T-helper 22 cell (primary cell): ENCODE data around the gene PIPOX.

Experiments used
- DNase-seq: peaks from one replicate; pipeline ENCODE4 v3.0.0-alpha.2; 2020; ENCODE audit warnings: low read depth

The PIPOX gene, protein sequence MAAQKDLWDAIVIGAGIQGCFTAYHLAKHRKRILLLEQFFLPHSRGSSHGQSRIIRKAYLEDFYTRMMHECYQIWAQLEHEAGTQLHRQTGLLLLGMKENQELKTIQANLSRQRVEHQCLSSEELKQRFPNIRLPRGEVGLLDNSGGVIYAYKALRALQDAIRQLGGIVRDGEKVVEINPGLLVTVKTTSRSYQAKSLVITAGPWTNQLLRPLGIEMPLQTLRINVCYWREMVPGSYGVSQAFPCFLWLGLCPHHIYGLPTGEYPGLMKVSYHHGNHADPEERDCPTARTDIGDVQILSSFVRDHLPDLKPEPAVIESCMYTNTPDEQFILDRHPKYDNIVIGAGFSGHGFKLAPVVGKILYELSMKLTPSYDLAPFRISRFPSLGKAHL

GRCh38 chr17:29042679-29043538, at the start of gene PIPOX:
Gene PIPOX (plus strand): TSS chr17:29043141. CDS start chr17:29043226, 85 bp downstream.
- DNase-seq, result no peak

- no peak for DNase-seq
These were observed 49.1 kb upstream of the PIPOX start for GRCh38 chr17:28993645-28994426.

GRCh38 chr17:28996554-28997096, 46.3 kb upstream of the PIPOX start:
- no peak for DNase-seq

DNA sequence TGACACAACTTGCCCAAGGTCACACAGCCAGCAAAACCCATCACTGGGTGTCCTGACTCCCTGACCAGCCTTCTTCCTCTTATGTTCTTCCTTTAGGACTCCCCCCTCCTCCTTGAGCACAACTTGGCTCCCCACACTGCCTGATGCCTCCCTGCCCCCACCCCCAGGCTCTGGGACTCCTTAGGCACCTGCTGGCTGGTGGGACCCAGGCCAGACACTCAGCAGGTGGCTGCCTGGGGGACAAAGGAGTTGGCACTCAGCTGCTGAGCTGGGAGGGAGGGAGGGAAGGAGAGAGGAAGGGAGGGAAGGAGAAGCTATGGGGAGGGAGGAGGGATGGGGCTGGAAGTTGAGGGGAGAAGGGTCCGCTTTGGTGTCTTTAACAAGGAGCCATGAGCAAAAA, 45.1 kb upstream of the PIPOX start:
- DNase-seq, result no peak

DNA sequence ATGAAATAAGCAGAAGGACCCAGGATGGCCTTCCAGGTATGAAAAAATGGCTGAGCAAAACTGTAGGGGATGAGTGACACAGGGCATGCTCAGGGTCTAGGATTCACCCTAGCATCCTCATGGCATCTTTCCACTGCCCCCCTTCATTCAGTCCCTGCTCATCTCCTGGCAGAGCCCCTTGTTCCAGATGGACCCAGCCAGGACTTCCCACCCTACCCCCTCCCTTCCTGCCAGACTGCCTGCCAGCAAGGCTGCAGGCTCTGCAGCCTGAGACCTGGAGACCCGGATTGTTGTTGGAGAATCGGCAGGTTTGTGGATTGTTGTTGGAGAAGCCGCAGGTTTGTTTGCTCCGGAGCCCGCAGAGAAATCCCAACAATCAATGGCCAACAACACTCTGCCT, 43.7 kb upstream of the PIPOX start:
- no peak for DNase-seq

GRCh38 chr17:29000973-29001372, 42.0 kb upstream of the PIPOX start:
- no peak for DNase-seq

GRCh38 chr17:29002811-29003210, 40.1 kb upstream of the PIPOX start:
- DNase-seq, result no peak

- no peak for DNase-seq
These were observed 39.7 kb upstream of the PIPOX start for GRCh38 chr17:29003289-29003688.

DNA sequence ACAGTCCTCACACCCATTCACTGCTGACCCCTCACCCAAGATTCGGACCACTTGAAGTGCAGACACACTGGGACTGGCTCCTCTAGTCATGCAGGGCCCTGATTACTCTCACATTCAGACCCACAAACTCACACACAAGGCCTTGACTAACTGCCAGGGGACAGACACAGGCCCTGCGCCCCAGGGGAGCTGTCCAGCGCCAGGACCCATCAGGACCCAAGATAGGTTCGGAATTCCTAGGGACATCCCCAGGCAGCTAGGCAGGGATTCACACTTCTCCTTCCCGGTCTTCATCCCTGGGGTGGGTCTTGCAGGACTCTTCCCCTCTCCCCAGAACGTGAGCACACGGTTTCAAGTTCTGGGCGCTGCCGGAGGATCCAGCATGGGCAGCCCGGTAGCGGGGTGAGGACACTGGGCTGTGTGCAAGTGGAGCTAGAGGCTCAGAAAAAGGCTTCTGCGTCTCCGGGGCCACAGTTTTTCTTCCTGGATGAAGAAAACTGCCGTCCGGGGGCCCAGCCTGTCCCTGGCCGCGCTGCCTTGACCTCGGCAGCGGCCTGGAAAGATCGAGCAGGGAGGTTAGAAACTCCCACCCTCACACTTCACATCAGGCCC, 38.8 kb upstream of the PIPOX start:
- no peak for DNase-seq

DNA sequence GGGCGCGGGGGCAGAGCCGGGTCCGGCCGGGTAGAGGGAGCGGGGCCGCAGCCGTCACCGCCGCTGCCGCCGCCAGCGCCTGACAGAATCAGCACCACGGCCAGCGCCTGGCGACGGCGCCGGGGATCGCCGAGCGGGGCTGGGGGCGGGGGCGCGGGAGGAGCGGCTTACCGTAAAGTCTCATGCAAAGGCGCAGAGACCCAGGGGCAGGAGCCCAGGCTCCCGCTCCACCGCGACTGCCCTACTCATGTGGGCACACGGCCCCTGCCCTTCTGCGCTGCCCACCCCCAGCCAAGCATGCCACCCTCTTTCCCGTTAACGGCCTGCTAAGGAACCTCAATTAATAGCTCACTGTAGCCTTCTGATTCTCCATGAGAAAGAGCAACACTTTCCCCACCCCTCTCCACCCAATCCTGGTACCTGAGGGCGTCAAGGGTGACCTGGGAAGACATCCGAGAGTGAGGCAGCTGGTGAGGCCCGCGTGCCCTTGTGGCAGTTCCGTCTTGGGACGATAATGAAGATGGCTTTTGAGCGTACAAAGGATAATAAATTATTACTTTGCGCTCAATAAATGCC, 36.9 kb upstream of the PIPOX start, which contains the start of gene SEZ6:
SEZ6 (minus strand) TSS at position 98 of the 576 bp plus-strand sequence. CDS start 164 bp downstream, outside the sequence.
- DNase-seq, result peak; percentile 8

GRCh38 chr17:29007456-29007855, 35.5 kb upstream of the PIPOX start:
- DNase-seq, result no peak

GRCh38 chr17:29007860-29008455, 35.0 kb upstream of the PIPOX start:
- DNase-seq, result no peak

- DNase-seq, result no peak
These were observed 34.4 kb upstream of the PIPOX start for GRCh38 chr17:29008591-29008990.

DNA sequence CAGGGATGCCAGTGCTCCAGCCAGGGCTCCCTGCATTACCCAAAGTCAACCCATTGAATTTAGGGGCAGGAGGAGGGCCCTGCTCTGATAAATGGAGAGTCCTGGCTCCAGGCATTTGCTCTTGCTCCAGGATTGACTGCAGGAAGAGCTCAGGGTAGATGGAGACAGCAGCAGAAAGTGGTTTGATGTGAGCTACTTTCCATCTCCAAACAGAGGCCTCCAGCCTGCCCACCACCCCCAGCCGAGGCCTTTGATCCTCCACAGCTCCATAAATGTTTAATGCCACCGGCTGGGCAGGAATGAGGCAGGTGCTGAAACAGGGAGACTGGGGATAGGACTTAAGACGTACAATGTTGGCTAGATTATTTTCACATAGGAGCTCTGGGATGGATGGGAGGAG, 32.8 kb upstream of the PIPOX start:
- DNase-seq, result no peak

GRCh38 chr17:29010586-29010985, 32.4 kb upstream of the PIPOX start:
- DNase-seq, result no peak

- DNase-seq, result no peak
These were observed 30.4 kb upstream of the PIPOX start for GRCh38 chr17:29012535-29012934.

- DNase-seq, result no peak
These were observed 28.2 kb upstream of the PIPOX start for GRCh38 chr17:29014716-29015115.

DNA sequence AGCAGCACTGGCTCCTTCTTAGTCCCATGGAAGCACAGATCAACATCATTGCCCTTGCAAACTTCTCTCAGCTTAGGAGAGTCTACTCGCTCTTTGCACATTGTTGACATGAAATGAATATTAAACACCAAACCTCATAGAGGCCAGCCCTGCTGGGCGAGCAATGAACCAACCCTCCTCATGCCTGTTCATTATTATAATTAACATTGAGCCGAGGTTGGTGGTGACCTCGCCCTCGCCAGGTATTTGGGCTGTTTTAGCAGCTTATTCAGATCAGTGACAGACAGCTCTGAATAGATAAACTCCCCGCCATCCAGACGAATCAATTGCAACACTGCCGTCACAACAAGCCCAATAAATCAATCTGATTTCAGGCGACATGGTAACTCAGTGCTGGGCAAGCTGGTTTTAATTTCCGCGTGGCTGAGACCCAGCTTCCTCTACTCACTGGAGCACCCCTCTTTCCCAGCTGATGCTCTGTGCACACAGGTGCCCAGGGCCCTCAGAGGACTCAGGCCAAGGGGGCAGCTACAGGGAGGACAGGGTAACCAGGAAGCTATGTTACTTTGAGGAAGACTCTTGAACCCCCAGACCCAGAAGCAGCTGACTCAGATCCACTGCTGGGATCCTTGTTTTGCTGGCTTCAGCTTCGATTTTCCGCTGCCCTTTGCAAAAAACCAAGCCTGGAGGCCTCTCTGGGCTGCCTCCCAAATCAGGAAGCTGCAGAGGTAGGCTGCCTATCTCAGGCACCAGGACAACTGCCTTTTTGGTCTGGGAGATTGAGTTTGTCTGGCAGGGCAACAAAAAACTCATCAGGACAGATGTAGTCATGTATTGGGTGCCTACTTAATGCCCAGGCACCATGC, 26.4 kb upstream of the PIPOX start:
- no peak for DNase-seq

GRCh38 chr17:29018788-29019474, 24.0 kb upstream of the PIPOX start:
- no peak for DNase-seq
